ENCODE results near the gene CCIN. TPM values are rescaled to one million over a fixed set of nuclear protein-coding genes. Genes with fewer than 3 reads are reported as not detected.

CCIN gene
- polyA plus RNA-seq, 3 donors, result 0.11 to 2.3 (median 0.35) TPM

- Mint-ChIP-seq H3K27ac (peak overlapping the region; percentile 92 to 99 (median 95)), H3K27me3 (ENCODE audit: low read depth in 3 of 3) (peaks cover 5 to 8% (median 7%) of the 10 kb centered on the region in 3 donors), H3K4me1 (peaks cover 39% of the 10 kb centered on the region), H3K4me3 (peak overlapping the region; percentile 95 to 97), H3K36me3 (peaks cover 17 to 29% of the 10 kb centered on the region in 2 donors), H3K9me3 (no peaks in the 10 kb centered on the region)
- Histone ChIP-seq H3K4me3 (replicated peaks in 1 of 3; ENCODE audit: low read depth in 2 of 3, low read length in 3 of 3) (peak overlapping the region; percentile 79 to 85 (median 84)), H3K4me2 (replicated peaks; ENCODE audit: extremely low read depth, low read length, poor library complexity, severe bottlenecking) (peak overlapping the region; percentile 82), H2AFZ (ENCODE audit: insufficient read depth, low read depth, low read length, poor library complexity, severe bottlenecking) (peak overlapping the region; percentile 85), H3K9ac (ENCODE audit: insufficient read depth, low read length, poor library complexity, severe bottlenecking) (peak overlapping the region; percentile 92), H3K27me3 (ENCODE audit: control insufficient read depth in 2 of 2, insufficient read depth in 2 of 2, low read length in 2 of 2) (no peaks in the 10 kb centered on the region), H3K79me2 (ENCODE audit: insufficient read depth, low read length) (peaks cover 56% of the 10 kb centered on the region), H3K4me1 (ENCODE audit: control insufficient read depth in 1 of 2, insufficient read depth in 2 of 2, low read length in 2 of 2) (peaks cover 31 to 40% of the 10 kb centered on the region in 2 donors), H3K36me3 (replicated peaks in 1 of 2; ENCODE audit: control insufficient read depth in 1 of 2, insufficient read depth in 2 of 2, low read length in 2 of 2) (peaks cover 0 to 15% of the 10 kb centered on the region in 2 donors), H3K27ac (ENCODE audit: low read depth in 1 of 2, low read length in 2 of 2) (peak overlapping the region; percentile 86 to 92), H4K20me1 (ENCODE audit: insufficient read depth, low read length) (peaks cover 50% of the 10 kb centered on the region), H3K9me3 (replicated peaks in 1 of 2; ENCODE audit: control insufficient read depth in 1 of 2, insufficient read depth in 1 of 2, low read length in 2 of 2) (no peaks in the 10 kb centered on the region)
- 0% methylated on average over 18 of the region's 18 CpGs for WGBS (ENCODE audit: insufficient coverage)
- TF ChIP-seq, protein P1, sequence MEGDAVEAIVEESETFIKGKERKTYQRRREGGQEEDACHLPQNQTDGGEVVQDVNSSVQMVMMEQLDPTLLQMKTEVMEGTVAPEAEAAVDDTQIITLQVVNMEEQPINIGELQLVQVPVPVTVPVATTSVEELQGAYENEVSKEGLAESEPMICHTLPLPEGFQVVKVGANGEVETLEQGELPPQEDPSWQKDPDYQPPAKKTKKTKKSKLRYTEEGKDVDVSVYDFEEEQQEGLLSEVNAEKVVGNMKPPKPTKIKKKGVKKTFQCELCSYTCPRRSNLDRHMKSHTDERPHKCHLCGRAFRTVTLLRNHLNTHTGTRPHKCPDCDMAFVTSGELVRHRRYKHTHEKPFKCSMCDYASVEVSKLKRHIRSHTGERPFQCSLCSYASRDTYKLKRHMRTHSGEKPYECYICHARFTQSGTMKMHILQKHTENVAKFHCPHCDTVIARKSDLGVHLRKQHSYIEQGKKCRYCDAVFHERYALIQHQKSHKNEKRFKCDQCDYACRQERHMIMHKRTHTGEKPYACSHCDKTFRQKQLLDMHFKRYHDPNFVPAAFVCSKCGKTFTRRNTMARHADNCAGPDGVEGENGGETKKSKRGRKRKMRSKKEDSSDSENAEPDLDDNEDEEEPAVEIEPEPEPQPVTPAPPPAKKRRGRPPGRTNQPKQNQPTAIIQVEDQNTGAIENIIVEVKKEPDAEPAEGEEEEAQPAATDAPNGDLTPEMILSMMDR (IDR thresholded peaks at IDR 0.05), result no peak
- intact Hi-C loops (cut with micrococcal nuclease), result no loop called here
- DNase-seq, result peak in 2 of 3 donors; percentile 25 to 31
Observed at GRCh38 chr9:36191290-36191645, 22.1 kb downstream of the CCIN start.

DNA sequence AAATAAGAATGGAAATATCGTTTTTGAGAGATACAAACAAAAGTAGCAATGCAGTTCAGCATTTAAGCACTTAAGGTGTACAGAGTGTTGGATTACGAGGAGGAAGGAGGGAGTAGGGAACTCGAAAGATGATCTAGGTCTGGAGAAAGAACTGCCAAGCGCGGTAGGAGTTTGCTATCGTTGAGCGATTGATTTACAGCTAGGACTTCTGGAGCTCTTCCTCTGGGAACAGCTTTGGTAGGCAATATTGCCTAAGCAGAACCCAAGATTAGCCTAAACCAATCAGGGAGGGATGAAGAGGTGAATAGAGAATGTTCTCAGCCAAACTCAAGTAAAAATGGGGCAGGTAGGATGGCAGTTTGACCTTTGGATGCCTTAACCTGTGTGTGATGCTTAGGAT lies 22.5 kb downstream of the CCIN start:
- Histone ChIP-seq H3K9ac (ENCODE audit: insufficient read depth, low read length, poor library complexity, severe bottlenecking) (peak overlapping the region; percentile 92), H3K79me2 (ENCODE audit: insufficient read depth, low read length) (peaks cover 60% of the 10 kb centered on the region), H3K4me3 (replicated peaks in 1 of 3; ENCODE audit: low read depth in 2 of 3, low read length in 3 of 3) (peak overlapping the region; percentile 79 to 85 (median 84)), H3K27me3 (ENCODE audit: control insufficient read depth in 2 of 2, insufficient read depth in 2 of 2, low read length in 2 of 2) (no peaks in the 10 kb centered on the region), H3K27ac (ENCODE audit: low read depth in 1 of 2, low read length in 2 of 2) (peak overlapping the region; percentile 86 to 92), H4K20me1 (ENCODE audit: insufficient read depth, low read length) (peaks cover 54% of the 10 kb centered on the region), H3K4me2 (replicated peaks; ENCODE audit: extremely low read depth, low read length, poor library complexity, severe bottlenecking) (peak overlapping the region; percentile 82), H3K36me3 (replicated peaks in 1 of 2; ENCODE audit: control insufficient read depth in 1 of 2, insufficient read depth in 2 of 2, low read length in 2 of 2) (peaks cover 1 to 19% of the 10 kb centered on the region in 2 donors), H3K4me1 (ENCODE audit: control insufficient read depth in 1 of 2, insufficient read depth in 2 of 2, low read length in 2 of 2) (peaks cover 31 to 40% of the 10 kb centered on the region in 2 donors), H2AFZ (ENCODE audit: insufficient read depth, low read depth, low read length, poor library complexity, severe bottlenecking) (peak overlapping the region; percentile 85), H3K9me3 (replicated peaks in 1 of 2; ENCODE audit: control insufficient read depth in 1 of 2, insufficient read depth in 1 of 2, low read length in 2 of 2) (no peaks in the 10 kb centered on the region)
- DNase-seq, result peak in 1 of 3 donors; percentile 36
- intact Hi-C loops (cut with micrococcal nuclease), result no loop called here
- Mint-ChIP-seq H3K9me3 (no peaks in the 10 kb centered on the region), H3K4me3 (peak overlapping the region; percentile 95 to 97), H3K27me3 (ENCODE audit: low read depth in 3 of 3) (peaks cover 5 to 8% (median 7%) of the 10 kb centered on the region in 3 donors), H3K4me1 (peaks cover 39% of the 10 kb centered on the region), H3K27ac (peak overlapping the region; percentile 92 to 99 (median 95)), H3K36me3 (peaks cover 17 to 32% of the 10 kb centered on the region in 2 donors)
- 0% methylated on average over 7 of the region's 7 CpGs for WGBS (ENCODE audit: insufficient coverage)
- TF ChIP-seq, protein P1 (IDR thresholded peaks at IDR 0.05), result no peak

Data from CD14-positive monocyte (primary cell).